OCI-LY1 (cell line): Measurements from ENCODE around the gene MFSD6.

Source experiments
- H2AFZ ChIP-seq: fragments of 200-600 bp; sonication (generic), shearing (Covaris generic); 2 replicates; pipeline ENCODE4 v1.6.0; 2014; ENCODE audit warnings: antibody characterized with exemption, mild to moderate bottlenecking, low read length
- H3F3A ChIP-seq: fragments of 200-600 bp; sonication (generic), shearing (Covaris generic); 2 replicates; pipeline ENCODE4 v1.6.0; 2014; ENCODE audit warnings: mild to moderate bottlenecking, antibody characterized with exemption, low read length, moderate library complexity; ENCODE audit not compliant: insufficient read depth
- H3K27ac ChIP-seq: fragments of 200-600 bp; sonication (generic); 2 replicates; pipeline ENCODE4 v1.5.1; 2014; ENCODE audit warnings: low read length, mixed run types, mild to moderate bottlenecking, low read depth; ENCODE audit not compliant: poor library complexity, severe bottlenecking
- H3K27me3 ChIP-seq: fragments of 200-600 bp; sonication (generic); 2 replicates; pipeline ENCODE4 v1.6.0; 2014; ENCODE audit warnings: antibody characterized with exemption, mild to moderate bottlenecking, low read length, moderate library complexity; ENCODE audit not compliant: insufficient read depth
- H3K36me3 ChIP-seq: fragments of 200-600 bp; sonication (generic); 2 replicates; pipeline ENCODE4 v1.6.1; 2014; ENCODE audit warnings: mild to moderate bottlenecking, antibody characterized with exemption, low read length, moderate library complexity, mixed read lengths; ENCODE audit not compliant: insufficient read depth
- H3K4me1 ChIP-seq: fragments of 200-600 bp; sonication (generic); 2 replicates; pipeline ENCODE4 v1.5.1; 2014; ENCODE audit warnings: mild to moderate bottlenecking, low read length, moderate library complexity; ENCODE audit not compliant: insufficient read depth, severe bottlenecking
- H3K4me2 ChIP-seq: fragments of 200-600 bp; sonication (generic), shearing (Covaris generic); 2 replicates; pipeline ENCODE4 v1.6.1; 2014; ENCODE audit warnings: low read length
- H3K4me3 ChIP-seq: fragments of 200-600 bp; sonication (generic); 2 replicates; pipeline ENCODE4 v1.5.1; 2014; ENCODE audit warnings: low read length, low read depth, mild to moderate bottlenecking, mixed read lengths; ENCODE audit not compliant: poor library complexity, severe bottlenecking
- H3K79me2 ChIP-seq: fragments of 200-600 bp; shearing (Covaris generic); 2 replicates; pipeline ENCODE4 v1.6.1; 2016; ENCODE audit warnings: mixed run types, low read length, mixed read lengths; ENCODE audit not compliant: insufficient read depth
- H3K9ac ChIP-seq: fragments of 200-600 bp; sonication (generic), shearing (Covaris generic); 2 replicates; pipeline ENCODE4 v1.6.1; 2014; ENCODE audit warnings: mild to moderate bottlenecking, low read length, mixed read lengths
- H3K9me2 ChIP-seq: fragments of 200-600 bp; sonication (generic), shearing (Covaris generic); 2 replicates; pipeline ENCODE4 v1.6.1; 2014; ENCODE audit warnings: low read depth, mild to moderate bottlenecking, low read length, mixed read lengths
- H3K9me3 ChIP-seq: fragments of 200-600 bp; shearing (Covaris generic); 2 replicates; pipeline ENCODE4 v1.6.1; 2014; ENCODE audit warnings: low read length, mixed read lengths
- H4K20me1 ChIP-seq: fragments of 200-600 bp; sonication (generic), shearing (Covaris generic); 2 replicates; pipeline ENCODE4 v1.6.0; 2016; ENCODE audit warnings: mild to moderate bottlenecking, low read length; ENCODE audit not compliant: insufficient read depth
- EZH2 ChIP-seq: fragments of 200-600 bp; sonication (generic), shearing (Covaris generic); IDR thresholded peaks from 2 replicates; pipeline ENCODE4 v1.8.0; 2017; ENCODE audit warnings: borderline replicate concordance, mixed run types, mild to moderate bottlenecking, antibody characterized with exemption, low read length, moderate library complexity, mixed read lengths
- TF ChIP-seq, protein P1 (sequence below): fragments of 200-600 bp; sonication (generic), shearing (Covaris generic); IDR thresholded peaks from 2 replicates; pipeline ENCODE4 v1.5.1; 2017; ENCODE audit warnings: mild to moderate bottlenecking, antibody characterized with exemption, low read length, moderate library complexity, mixed read lengths

Gene MFSD6

GRCh38 chr2:190382851-190383250 lies 25.3 kb upstream of the MFSD6 start:
- Histone ChIP-seq H3F3A (no peaks in the 10 kb centered on the region), H3K79me2 (no peaks in the 10 kb centered on the region), H3K9me3 (no peaks in the 10 kb centered on the region), H3K9ac (no peak overlapping the region), H3K9me2 (no peaks in the 10 kb centered on the region), H4K20me1 (no peaks in the 10 kb centered on the region), H3K27me3 (no peaks in the 10 kb centered on the region), H3K36me3 (no peaks in the 10 kb centered on the region), H3K27ac (no peak overlapping the region), H3K4me2 (no peak overlapping the region), H3K4me3 (no peak overlapping the region), H2AFZ (no peak overlapping the region), H3K4me1 (no peaks in the 10 kb centered on the region)
- TF ChIP-seq EZH2: no peak
- TF ChIP-seq, protein P1, sequence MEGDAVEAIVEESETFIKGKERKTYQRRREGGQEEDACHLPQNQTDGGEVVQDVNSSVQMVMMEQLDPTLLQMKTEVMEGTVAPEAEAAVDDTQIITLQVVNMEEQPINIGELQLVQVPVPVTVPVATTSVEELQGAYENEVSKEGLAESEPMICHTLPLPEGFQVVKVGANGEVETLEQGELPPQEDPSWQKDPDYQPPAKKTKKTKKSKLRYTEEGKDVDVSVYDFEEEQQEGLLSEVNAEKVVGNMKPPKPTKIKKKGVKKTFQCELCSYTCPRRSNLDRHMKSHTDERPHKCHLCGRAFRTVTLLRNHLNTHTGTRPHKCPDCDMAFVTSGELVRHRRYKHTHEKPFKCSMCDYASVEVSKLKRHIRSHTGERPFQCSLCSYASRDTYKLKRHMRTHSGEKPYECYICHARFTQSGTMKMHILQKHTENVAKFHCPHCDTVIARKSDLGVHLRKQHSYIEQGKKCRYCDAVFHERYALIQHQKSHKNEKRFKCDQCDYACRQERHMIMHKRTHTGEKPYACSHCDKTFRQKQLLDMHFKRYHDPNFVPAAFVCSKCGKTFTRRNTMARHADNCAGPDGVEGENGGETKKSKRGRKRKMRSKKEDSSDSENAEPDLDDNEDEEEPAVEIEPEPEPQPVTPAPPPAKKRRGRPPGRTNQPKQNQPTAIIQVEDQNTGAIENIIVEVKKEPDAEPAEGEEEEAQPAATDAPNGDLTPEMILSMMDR: peak; percentile 80

- TF ChIP-seq EZH2: no peak
- TF ChIP-seq, protein P1: no peak
- no peaks in the 10 kb centered on the region for H3K79me2 ChIP-seq
These were observed 20.7 kb upstream of the MFSD6 start for GRCh38 chr2:190387422-190387821.

DNA sequence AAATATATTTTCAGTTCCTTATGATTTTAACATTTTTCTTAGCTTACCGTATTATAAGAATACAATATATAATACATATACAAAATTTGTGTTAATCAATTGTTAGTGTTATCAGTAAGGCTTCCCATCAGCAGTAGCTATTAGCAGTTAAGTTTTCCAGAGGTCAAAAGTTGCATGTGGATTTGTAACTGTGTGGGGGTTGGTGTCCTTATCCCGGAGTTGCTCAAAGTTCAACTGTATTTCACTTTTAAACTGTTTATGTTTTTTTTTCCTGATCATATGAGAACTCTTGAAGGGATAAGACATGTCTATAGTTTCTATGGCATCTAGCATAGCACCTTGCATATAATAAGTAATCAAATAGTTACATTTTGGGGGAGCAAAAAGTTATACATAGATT lies 11.9 kb upstream of the MFSD6 start:
- Histone ChIP-seq H3K36me3 (no peaks in the 10 kb centered on the region), H3K4me2 (no peak overlapping the region), H3K9me3 (no peaks in the 10 kb centered on the region), H3K9ac (no peak overlapping the region), H3K4me1 (no peaks in the 10 kb centered on the region), H4K20me1 (no peaks in the 10 kb centered on the region), H3F3A (no peaks in the 10 kb centered on the region), H3K79me2 (no peaks in the 10 kb centered on the region), H3K9me2 (no peaks in the 10 kb centered on the region), H2AFZ (no peak overlapping the region), H3K4me3 (no peak overlapping the region), H3K27ac (no peak overlapping the region), H3K27me3 (no peaks in the 10 kb centered on the region)
- TF ChIP-seq, protein P1: no peak
- no peak for TF ChIP-seq EZH2

More at GRCh38 chr2:190387422-190387821, 20.7 kb upstream of the MFSD6 start:
- Histone ChIP-seq H3K9ac (no peak overlapping the region), H3K27ac (no peak overlapping the region), H3K4me3 (no peak overlapping the region), H3K36me3 (no peaks in the 10 kb centered on the region), H3K27me3 (no peaks in the 10 kb centered on the region), H3K4me1 (no peaks in the 10 kb centered on the region), H4K20me1 (no peaks in the 10 kb centered on the region), H3F3A (no peaks in the 10 kb centered on the region), H3K9me2 (no peaks in the 10 kb centered on the region), H2AFZ (no peak overlapping the region), H3K4me2 (no peak overlapping the region), H3K9me3 (no peaks in the 10 kb centered on the region)
